Activated naive CD4-positive, alpha-beta T cell (primary cell): ENCODE results near the gene NKG7.
"Not testable (repeated sequence)": the region's sequence is repeated elsewhere in the genome, so short reads cannot be mapped to it uniquely, and the experiment has no call there.

Experiments used
- DNase-seq, 4 experiments: peaks; one replicate each; lab custom pipeline; 2025; lab: John Stamatoyannopoulos, UW

NKG7 gene, protein sequence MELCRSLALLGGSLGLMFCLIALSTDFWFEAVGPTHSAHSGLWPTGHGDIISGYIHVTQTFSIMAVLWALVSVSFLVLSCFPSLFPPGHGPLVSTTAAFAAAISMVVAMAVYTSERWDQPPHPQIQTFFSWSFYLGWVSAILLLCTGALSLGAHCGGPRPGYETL

DNA sequence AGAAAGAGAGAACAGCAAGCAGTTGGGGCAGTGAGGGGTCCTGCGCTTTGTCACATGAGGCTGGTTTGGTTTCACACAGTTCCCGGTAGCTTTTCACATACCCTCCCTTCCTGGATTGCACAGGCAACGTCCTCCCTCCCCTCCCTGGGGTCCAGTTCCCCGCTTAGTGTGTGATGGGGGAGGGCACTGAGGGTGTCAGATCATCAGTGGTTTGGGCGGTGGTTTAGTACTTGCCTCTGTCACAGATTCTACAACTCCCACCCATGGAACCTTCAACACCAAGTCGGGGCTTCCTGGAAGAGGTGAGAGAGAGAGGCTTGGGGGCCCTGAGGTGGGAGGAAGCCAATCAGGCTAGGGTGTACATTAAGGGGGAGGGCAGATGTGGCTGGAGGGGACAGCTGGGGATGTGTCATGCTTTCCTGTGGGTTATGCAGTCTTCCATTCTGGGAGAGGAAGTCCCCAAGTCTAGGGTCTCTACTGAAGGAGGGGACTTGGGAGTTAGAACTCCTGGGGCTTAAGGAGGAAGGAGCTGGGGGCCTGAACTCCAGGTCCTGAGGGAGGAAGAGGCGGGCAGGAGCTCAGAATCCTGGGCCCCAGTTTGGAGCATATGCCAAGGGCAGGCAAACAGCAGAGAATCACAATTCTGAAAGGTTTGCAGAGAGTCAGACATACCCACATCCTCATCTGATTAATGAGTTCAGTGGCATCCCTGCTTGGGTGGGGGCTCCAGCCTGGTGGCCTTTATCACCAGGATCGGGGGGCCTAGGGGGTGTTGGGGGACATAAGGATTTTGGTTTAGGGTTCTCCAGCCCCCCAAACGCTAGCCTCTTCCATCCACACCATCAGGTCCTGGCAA is at the start of gene NKG7:
TSS of gene NKG7 (minus strand) at position 6 of the 856 bp plus-strand sequence. CDS start 119 bp downstream, outside the sequence.
- DNase-seq: peak in 2 of 4 experiments; percentile 12 to 29

DNA sequence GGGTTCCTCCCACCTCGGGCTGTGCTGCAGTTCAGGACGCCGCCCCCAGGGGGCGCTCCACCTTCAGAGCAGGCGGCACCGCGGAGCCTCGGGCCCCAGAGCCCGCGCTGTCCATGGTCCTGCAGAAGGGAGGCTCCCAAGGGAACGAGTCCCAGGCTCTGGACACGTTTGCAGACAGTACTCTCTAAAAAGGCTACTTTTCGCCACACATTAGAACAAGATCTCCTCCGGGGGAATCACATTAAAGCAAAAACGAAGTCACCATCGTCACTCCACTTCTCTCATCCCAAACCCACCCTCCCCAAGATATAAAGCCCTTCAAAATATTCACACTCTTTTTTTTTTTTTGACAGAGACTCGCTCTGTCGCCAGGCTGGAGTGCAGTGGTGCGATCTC is 49.6 kb upstream of the NKG7 start:
- DNase-seq: peak; percentile 73 to 92 (median 76)

DNA sequence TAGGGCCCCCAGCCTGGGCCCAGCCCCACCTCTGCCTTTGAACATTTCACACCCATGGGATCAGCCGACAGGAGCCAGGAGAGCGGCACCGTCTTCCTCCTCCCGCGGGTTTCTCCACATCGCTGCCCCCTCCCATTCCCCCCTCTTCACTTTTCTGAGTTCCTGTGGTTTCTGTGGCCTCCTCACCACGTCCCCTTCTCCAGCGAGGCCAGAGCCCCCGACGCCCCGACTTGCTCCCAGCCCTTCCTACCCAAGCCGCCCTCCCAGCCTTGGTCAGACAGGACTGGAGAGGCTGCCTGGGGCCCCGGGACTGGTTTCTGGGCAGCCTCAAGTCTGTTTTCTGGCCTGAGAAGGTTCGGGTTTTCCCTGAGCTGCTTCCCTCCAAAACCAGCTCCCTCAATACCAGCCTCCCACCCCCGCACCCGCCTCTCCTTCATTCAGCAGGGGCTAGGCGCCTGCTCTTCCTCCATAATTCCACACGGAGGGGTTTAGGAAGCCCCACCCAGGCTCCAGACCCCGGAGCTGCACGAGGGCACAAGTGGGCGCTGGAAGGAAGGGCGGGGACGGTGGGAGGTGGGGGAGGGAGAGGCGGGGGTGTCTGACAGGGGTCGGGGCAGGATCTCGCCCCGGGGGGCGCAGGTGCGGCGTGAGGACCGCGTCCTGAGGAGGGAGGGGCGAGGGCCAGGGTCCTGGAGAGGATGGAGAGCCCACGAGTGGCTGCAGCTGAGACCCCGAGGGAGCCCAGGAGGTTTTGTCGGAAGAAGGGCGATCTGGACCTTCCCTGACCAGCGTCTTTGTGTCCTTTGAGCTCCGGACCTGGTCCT is 49.0 kb upstream of the NKG7 start:
- no peak for DNase-seq

DNA sequence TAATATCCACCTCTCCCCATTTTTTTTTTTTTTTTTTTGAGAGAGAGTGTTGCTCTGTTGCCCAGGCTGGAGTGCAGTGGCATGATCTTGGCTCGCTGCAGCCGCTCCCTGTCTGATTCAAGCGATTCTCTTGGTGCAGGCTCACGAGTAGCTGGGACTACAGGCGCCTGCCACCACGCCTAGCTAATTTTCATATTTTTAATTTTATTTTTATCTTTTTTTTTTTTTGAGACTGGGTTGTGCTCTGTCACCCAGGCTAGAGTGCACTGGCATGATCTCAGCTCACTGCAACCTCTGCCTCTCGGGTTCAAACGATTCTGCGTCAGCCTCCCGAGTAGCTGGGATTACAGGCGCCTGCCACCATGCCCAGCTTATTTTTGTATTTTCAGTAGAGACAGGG is 48.1 kb upstream of the NKG7 start:
- not testable (repeated sequence) for DNase-seq

DNA sequence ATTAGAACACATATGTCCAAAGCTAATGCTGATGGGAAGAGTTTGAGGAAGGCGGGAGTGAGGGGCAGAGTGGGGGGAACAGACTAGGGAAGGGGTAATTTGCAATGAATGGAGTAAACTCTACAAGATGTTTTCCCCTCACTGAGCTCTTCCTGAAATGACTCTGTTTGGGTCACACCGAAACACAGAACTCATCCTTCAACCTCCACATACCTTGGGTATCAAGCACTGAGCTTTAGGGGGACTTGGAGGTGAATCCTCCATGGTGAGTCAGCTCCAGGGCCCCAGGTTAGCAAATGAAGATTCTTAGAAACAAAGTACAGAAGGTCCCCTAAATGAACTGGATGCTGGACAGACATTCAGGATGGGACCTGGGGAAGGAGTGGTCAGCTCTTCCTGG is 46.3 kb upstream of the NKG7 start:
- no peak for DNase-seq

DNA sequence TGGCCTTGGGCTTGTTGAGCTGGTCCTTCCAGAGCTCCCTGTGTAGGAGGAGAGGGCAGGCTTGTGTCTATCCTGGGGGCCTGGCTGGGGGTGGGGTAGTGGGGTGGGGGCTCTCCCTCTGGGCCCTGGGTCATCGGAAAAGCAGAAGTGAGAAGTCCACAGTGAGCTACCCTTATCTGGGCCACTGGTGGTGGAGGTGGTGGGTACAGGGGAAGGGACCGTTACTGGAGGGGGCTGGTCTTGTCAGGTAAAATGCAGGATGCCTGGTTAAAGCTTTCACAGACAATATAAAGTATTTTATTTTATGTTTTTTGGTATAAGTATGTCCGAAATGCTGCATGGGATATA is 45.3 kb upstream of the NKG7 start:
- no peak for DNase-seq

DNA sequence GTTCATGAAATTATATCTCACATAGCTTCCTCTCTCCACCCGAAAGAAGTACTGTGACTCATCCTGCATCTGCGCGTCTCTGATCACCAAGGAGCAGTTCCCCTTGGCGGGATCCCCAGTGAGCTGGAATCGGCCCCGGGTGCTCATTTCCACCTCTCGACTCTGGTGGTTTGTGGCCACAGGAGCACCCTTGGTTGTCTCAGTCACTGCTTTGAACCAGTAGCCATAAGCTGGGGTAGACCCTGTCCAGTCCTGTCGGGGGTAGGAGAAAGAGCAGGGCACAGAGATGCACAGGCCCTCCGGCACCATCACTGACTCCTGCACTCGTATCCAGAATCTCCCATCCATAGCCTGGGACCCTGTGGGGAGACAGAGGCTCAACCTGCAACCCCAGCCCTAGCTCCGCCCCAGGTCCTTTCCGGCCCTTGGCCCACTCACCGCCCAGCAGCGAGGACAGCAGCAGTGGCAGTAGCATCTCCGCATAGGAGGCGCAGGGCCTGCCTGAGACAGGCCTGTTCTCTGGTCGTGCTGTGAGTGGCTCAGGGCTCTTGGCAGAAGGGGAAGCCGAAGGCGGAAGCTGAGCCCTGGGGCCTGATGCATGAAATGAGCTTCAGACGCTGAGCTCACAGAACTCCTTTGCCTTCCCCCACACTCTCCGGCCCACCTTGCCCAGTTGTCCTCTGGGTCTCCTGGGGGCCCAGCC is 44.8 kb upstream of the NKG7 start, which contains the start of gene SIGLEC10:
TSS of gene SIGLEC10 (minus strand) at position 536 of the 703 bp plus-strand sequence. CDS start at position 475, 61 bp downstream.
- no peak for DNase-seq

DNA sequence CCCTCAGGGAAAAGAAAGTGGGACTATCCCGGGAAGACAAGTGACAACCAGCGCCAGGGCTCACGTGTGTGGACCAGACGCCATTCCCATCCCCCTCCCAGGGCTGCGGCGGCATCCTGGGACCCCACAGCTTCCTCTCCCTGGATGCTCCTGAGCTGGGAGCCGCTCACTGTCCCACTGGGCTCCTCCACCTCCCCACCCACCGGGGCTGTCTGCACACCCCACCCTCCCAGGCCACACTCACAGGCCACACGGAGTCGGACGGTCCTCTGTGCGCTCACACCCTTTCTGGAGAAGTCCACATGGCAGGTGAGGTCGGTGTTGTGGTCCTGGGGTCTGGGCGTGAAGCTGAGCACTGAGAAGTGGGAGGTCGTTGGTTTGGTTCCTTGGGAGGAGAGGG is 44.0 kb upstream of the NKG7 start:
- not testable (repeated sequence) for DNase-seq

DNA sequence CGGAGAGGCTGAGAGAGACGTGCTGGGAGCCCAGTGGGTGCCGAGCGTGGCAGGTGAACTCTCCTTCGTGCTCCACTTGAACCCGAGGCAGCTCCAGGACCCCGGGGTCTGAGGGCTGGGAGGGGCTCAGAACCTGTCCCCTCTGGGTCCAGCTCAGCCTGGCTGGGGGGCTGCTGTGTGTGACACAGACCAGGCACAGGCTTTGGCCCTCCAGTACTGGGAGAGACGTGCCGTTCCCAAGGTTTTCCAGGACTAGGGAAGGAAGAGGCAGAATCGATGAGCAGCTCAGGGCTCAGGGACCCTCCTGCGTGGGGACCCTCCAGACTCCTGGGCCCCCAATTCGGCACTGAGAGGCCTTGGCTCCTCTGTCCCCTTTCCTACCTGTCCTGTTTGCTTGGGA is 42.7 kb upstream of the NKG7 start:
- no peak for DNase-seq

DNA sequence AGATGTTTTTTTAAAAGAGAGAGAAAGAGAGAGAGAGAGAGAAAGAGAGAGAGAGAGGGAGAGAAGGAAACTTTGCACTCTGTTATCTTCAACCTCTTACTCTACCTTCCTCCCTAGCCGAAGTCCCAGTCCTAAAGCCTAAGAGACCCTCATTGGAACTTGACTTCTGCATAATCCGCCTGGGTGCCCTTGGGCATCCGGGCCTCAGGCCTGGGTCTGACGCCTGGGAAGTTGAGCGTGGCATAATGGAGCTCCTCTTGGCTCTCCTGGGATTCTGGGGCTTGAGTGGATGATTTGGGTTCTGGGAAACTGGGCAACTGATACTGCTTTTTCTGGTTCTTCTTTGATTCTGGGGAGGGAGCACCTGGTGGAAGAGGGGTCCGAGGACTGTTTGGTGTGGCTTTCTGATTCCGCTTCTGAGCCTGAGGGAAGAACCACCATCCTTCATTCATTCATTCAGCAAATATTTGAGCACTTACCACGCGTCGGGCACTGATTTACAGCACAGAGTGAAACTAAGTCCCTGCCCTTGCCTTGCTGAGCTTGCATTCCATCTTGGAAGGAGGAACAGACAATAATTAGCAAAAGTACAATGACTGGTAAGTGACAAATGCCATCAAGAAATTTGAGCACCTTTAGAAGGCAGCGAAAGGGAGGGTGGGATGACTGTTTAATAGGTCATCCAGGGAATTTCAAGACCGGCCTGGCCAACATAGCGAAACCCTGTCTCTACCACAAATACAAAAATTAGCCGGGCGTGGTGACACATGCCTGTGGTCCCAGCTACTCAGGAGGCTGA is 38.7 kb upstream of the NKG7 start:
- no peak for DNase-seq

DNA sequence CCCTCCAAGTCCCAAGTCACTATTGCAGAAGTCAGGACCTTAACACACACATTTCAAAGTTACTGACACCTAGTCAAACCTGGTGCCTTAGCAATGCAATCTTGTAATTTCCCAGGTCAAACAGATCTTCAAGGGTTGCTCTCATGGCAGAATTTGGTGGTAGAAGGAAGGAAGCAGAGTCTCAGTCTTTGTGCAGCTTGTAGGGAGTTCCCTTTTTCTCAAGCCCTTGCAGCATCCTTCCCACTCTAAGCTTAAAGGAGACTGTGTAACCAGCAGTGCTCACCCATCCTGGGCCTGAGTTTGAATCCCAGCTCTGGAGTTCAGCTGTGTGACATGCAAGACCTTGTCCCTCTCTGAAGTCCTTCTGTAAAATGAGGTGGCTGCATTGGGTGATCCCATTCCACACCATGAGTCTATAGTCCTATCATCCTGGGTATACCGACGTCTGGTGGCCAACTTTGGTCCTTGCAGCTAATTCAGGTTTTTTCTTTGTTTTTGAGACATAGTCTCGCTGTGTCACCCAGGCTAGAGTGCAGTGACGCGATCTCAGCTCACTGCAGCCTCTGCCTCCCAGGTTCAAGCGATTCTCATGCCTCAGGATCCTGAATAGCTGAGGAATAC is 35.2 kb upstream of the NKG7 start:
- DNase-seq: no peak

DNA sequence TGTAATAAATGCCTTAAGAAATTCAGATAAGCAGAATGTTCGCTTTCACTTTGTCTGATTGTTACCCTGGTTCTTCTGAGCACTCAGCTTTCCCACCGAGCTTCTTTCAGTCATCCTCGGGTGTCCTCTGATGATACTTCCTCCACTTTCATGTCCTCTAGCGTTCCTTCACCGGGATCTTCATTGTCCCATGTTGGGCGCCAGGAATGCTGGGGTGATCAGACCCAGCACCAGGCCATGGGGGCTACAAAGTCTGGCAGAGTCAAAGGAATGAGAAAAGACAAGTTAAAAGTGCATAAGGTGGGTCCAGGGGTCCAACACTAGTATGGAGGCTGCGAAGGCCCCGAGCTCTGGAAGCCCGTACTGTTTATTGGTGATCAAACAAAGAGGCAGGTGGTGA is 29.7 kb upstream of the NKG7 start:
- no peak for DNase-seq

DNA sequence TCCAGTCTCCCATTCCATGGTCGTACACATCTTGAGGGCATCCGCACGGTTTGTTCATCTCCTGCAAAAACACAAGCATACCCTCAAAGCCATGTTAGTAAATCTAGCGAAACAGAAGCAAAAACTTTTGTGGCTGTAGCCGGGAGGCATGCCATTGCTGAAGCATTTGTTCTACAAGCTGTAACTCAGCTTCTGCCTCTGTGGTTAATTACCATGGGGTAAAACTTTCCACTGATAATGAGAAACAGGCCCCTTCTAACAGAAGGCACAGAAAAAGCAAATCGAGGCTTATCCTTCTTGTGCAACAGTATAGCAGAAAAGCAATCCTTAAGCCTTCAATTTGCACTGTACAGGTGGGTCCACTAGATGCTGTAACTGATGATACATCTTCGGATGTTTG is 27.5 kb upstream of the NKG7 start:
- not testable (repeated sequence) for DNase-seq

DNA sequence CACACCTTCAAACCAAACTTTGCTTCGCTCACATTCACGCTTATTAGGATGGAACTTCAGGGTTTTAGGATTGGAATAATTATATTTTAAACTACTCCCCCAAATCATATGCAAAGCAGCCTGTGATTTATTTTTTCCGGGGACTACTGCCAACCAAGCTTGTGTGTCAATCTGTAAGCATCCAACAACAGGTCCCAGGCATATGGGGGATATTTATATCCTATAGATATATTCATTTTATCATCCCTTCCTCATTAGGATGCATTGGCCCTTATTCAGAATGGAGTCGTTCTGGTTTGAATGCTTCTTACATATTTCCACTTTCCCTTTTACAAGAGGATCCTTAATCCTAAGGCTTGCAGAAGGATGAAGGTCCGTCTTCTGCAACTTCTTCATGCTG is 26.8 kb upstream of the NKG7 start:
- DNase-seq: no peak

DNA sequence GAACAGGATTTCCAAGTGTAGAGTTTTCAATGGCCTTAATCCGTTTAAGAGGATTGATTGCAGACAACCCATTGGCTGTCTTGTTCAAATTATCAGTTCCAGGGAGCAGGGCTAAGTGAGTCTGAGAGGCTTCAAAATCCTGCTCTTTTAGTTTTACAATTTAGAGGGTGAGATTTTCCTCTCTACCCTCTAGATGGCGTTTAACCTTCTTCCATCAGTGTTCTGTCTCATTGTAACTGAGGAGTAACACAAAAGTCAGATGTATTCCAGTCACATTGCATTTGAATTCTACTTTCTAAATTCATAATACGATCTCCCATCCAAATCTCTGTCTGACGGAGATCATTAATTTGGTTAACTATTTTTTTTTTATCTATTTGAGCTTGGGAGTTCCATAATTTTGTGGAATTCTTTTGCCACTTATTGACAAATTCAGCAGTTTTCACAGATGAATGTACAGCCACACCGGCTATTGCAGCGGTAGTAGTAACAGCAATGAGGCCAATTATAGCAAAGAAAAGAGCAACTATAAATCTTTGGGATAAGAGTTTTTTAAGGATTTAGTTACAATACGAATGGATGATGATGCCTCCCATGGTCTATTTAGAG is 25.7 kb upstream of the NKG7 start:
- DNase-seq: no peak

DNA sequence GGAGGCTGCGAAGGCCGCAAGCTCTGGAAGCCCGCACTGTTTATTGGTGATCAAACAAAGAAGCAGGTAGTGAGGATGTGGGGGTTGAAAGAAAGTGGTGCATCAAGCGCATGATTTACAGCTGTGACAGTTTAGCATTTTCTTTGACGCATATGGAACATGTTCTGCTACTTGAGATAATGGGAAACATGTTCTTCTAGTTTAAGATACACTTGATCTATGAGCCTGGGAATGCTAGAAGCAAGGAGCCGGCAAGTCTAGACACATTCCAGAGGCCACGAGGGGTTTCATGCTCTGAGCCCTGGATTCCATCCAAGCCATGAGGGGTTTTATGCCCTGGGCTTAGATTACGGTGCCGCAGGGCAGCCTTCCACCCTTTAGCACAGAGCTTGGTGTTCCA is 25.0 kb upstream of the NKG7 start:
- DNase-seq: not testable (repeated sequence)

DNA sequence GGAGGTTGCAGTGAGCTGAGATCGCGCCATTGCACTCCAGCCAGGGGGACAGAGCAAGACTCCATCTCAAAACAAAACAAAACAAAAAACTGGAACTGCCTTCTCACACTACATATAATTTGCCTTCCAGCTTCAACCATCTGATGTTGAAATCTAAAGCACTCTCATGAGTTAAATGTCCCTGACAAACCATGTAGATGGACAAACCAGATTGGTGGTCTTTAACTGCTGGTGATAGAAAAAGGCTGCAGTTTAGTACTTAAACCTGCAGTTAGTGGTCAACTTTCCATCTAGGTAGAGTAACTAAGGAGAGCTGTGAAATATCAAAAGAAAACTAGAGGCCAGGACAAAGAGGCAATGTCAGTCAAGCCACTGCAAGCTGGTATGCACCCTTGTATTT is 23.7 kb upstream of the NKG7 start:
- DNase-seq: no peak

DNA sequence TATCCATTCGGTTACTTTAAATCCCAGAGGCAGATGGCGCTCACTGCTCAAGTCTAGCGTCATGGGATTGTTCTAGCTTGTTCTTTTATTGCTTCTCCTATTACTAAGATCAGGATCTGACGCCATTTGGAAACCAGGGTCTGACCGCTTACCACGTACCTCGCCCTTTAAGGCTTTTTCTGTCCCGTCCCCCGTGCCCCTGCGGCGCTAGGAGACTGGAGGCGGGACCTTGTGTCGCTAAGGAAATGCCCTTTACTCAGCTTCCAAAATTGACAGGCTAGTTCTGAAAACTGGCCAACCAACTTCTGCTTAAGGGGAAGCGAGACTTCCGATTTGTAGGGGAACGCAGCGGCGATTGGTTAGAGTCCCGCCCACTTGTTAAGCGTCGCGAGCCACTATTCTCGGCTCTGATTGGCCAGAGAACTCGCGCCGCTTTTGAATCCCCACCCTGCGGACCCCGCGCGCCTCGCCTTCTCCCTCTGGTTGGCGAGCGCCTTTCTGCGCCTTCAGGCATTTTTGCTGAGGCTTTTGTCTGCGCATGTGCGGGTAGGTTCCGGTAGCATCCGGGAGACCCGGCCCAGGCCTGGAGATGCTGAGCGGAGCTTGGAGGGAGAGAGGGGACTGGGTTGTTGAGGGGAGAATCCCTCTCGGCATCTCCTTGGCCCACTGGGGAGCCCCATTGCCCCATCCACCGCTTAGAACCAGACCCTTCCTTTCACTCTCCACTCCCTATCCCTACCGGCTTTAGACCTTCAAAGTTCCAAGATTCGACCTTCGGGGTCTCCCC is 21.8 kb upstream of the NKG7 start:
- DNase-seq: peak; percentile 37 to 73 (median 66)

DNA sequence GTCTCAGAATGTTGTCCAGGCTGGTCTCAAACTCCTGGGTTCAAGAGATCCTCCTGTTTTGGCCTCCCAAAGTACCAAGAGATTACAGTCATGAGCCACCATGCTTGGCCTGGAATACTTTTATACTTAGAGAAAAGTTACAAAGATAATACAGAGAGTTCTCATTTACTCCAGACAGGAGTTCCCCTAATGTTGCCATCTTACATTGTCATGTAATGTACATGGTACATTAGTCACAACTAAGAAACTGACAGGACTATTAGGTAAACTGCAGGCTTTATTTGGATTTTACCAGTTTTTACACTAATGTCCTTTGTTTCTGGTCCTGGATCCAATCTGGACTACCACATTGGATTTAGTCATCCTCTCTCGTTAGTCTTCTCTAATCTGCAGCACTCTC is 20.2 kb upstream of the NKG7 start:
- no peak for DNase-seq
